Measurements from ENCODE around the gene GP1BA.

DNA sequence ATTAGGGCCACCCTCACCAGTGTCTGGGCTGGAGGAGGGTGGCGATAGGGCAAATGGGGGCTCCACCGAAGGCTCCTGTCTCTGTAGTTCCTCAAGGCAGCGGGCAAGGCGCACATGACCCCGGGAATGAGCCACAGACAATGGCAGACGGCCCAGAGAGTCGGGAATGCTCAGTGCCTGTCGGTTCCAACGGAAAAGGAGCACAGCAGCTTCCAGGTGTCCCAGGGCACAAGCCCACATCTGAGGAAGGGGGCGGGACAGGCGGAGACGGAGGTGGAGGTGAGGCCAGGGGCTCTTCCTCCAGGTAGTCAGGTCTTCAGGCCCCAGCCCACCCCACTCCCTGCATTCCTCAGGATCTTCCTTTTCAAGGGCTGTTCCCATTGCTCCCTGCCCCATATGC is 40.7 kb downstream of the GP1BA start:
- TF ChIP-seq, protein P1, sequence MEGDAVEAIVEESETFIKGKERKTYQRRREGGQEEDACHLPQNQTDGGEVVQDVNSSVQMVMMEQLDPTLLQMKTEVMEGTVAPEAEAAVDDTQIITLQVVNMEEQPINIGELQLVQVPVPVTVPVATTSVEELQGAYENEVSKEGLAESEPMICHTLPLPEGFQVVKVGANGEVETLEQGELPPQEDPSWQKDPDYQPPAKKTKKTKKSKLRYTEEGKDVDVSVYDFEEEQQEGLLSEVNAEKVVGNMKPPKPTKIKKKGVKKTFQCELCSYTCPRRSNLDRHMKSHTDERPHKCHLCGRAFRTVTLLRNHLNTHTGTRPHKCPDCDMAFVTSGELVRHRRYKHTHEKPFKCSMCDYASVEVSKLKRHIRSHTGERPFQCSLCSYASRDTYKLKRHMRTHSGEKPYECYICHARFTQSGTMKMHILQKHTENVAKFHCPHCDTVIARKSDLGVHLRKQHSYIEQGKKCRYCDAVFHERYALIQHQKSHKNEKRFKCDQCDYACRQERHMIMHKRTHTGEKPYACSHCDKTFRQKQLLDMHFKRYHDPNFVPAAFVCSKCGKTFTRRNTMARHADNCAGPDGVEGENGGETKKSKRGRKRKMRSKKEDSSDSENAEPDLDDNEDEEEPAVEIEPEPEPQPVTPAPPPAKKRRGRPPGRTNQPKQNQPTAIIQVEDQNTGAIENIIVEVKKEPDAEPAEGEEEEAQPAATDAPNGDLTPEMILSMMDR (IDR thresholded peaks at IDR 0.05 in 8 of 11, conservative IDR thresholded peaks at IDR 0.05 in 3 of 11) = no peak
- TF ChIP-seq POLR2A (IDR thresholded peaks at IDR 0.05) = no peak

All from spleen (tissue), 7 donors.